ENCODE results near the gene TUBB.
A peak's percentile ranks its signal among the peaks of the same experiment; 100 is the strongest.

Gene TUBB

GRCh38 chr6:30719791-30720737 lies at the start of gene TUBB (continued):
- peak; percentile 72 for TF ChIP-seq PRDM10 (tag by site-specific recombination; IDR thresholded peaks at IDR 0.05)
- TF ChIP-seq KLF1 (tag by site-specific recombination; IDR thresholded peaks at IDR 0.05), result peak; percentile 32; the same call in 1 of the 2 replicates
- no peak for TF ChIP-seq ZNF549 (tag by site-specific recombination; IDR thresholded peaks at IDR 0.05)
- TF ChIP-seq ZNF266 (tag by site-specific recombination; IDR thresholded peaks at IDR 0.05; ENCODE audit: low read depth), result no peak
- TF ChIP-seq ZNF658 (tag by site-specific recombination; IDR thresholded peaks at IDR 0.05), result no peak
- no peak for TF ChIP-seq ZNF324 (tag by site-specific recombination; IDR thresholded peaks at IDR 0.05)
- no peak for TF ChIP-seq ZNF670 (tag by site-specific recombination; IDR thresholded peaks at IDR 0.05; ENCODE audit: low read depth)
- no peak for TF ChIP-seq ZNF146 (tag by site-specific recombination; IDR thresholded peaks at IDR 0.05)
- TF ChIP-seq ZNF223 (tag by site-specific recombination; IDR thresholded peaks at IDR 0.05), result no peak
- no peak for TF ChIP-seq ZNF248 (tag by site-specific recombination; IDR thresholded peaks at IDR 0.05)
- no peak for TF ChIP-seq ZIC2 (tag by site-specific recombination; IDR thresholded peaks at IDR 0.05)
- no peak for TF ChIP-seq ZNF280D (tag by site-specific recombination; IDR thresholded peaks at IDR 0.05)
- TF ChIP-seq ZNF621 (tag by site-specific recombination; IDR thresholded peaks at IDR 0.05), result no peak
- peak; percentile 54; the same call in 1 of the 2 replicates for TF ChIP-seq ZSCAN30 (tag by site-specific recombination; IDR thresholded peaks at IDR 0.05)
- TF ChIP-seq ZNF677 (tag by site-specific recombination; IDR thresholded peaks at IDR 0.05), result no peak
- TF ChIP-seq PATZ1 (tag by site-specific recombination; IDR thresholded peaks at IDR 0.05), result peak; percentile 85
- TF ChIP-seq ZNF544 (tag by site-specific recombination; IDR thresholded peaks at IDR 0.05), result no peak
- TF ChIP-seq PRDM1 (tag by site-specific recombination; IDR thresholded peaks at IDR 0.05), result peak; percentile 96
- TF ChIP-seq IKZF3 (tag by site-specific recombination; IDR thresholded peaks at IDR 0.05), result peak; percentile 82
- 0 out of 2 replicates have a peak, but pooled peaks have one; percentile 14 for TF ChIP-seq ZSCAN4 (tag by site-specific recombination; IDR thresholded peaks at IDR 0.05)
- no peak for TF ChIP-seq ZNF785 (tag by site-specific recombination; IDR thresholded peaks at IDR 0.05)
- TF ChIP-seq ZNF561 (tag by site-specific recombination; IDR thresholded peaks at IDR 0.05; ENCODE audit: borderline replicate concordance), result 0 out of 2 replicates have a peak, but pooled peaks have one; percentile 53
- no peak for TF ChIP-seq ZNF148 (tag by site-specific recombination; IDR thresholded peaks at IDR 0.05; ENCODE audit: borderline replicate concordance)
- no peak for TF ChIP-seq ZNF571 (tag by site-specific recombination; IDR thresholded peaks at IDR 0.05)
- no peak; the same call in 1 of the 2 replicates for TF ChIP-seq ZXDB (tag by site-specific recombination; IDR thresholded peaks at IDR 0.05)
